ENCODE results near the gene SH3BP5L. TPM values are rescaled to one million over a fixed set of nuclear protein-coding genes. Genes with fewer than 3 reads are reported as not detected.

SH3BP5L gene
- total RNA-seq, 1 donor from 2014 or later = 19.8 TPM

- intact Hi-C loops (cut with DNase I) = no loop called here
- no peak for ATAC-seq (ENCODE audit: poor library complexity)
- no peak for DNase-seq
Observed at GRCh38 chr1:248853663-248854375, 28.1 kb upstream of the SH3BP5L start.

DNA sequence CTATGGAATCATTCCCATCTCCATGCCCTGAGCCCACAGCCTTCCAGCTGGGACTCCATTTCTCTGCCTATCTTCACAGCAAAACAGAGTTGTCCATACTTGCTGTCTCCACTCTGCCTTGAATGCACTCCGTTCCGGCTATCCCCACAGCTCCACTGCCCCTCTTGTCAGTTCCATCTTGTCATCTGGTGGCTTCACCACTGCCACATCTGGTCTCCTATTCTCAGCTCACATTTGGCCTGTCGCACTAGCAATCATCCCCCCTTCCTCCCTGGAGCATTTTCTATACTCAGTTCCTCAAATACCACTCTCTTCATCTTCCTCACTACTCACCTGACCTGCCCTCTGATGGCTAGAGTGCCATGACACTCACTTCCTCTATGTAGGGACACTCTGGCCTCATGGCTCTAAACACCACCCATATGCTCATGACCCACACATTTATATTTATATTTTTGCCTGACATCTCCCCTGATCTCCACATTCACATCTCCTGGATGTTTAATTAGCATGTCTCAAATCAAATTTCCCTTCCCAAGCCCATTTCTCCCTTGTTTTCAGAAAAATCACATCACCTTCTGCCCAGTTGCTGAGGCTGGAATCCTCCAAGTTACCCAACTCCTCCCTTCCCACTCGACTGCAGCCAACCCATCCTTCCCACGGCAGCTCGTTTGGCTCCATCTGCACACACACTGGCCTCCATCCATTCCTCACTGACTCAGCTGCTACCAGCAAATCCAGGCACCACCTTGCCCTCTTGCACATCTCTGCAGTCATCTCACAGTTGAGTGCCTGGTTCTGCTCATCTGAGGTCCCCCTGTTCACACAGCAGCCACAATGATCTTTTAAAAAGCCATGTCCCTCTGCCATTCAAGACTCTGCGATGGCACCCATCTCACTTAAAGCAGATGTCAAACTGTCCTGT, 27.0 kb upstream of the SH3BP5L start:
- no peak for DNase-seq
- ATAC-seq (ENCODE audit: poor library complexity) = no peak
- intact Hi-C loops (cut with DNase I) = no loop called here

DNA sequence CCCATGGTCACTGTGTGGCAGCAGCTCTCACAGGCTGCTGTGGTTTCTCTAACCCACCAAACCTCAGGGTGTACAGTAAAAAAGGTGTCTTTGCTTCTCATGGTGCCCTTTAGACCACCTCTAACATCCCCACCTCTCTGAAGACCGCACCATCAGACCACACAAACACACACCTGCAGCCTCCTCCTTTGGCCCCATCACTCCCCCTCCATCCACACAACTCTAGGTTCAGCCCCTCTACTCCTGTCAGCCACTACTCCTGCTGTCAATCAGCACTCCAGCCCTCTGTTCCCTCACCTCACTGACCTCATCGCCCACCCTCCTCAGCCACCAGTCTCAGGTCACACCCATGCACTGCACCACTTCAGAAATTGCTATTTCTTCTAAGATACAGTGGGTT, 25.7 kb upstream of the SH3BP5L start:
- ATAC-seq (ENCODE audit: poor library complexity) (peak; percentile 4), DNase-seq (no peak)
- intact Hi-C loops (cut with DNase I) = no loop called here

DNA sequence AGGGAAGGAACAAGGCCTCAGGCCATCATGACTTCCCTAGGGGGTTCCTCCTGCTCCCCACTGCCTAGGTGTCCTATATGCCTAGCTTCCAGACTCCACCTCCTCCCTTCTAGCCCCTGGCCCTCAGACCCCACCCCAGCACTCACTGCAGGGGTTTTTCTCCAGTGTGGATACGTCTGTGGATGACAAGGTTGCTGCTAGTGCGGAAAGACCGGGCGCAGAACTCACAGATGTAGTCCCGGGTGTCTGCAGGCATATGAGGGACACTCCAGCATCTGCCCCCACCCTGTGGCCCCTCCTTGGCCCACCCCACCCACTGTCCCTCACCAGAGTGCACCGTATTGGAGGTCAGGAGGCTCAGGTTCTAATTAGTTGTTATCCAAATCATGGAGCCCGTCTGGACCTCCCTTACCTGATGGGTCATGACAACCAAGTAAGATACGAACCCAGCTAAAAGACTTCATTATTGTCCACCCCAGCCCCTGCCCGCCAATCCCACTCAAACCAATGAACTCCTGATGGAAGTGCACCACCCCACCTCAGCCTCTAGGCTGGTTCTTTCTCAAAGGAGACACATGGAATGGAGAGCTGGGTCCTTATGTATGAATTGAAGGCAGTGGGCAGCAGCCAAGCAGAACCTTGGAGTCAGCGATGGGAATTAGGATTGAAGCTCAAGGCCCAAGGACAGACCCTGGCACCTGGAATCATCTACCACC, 25.0 kb upstream of the SH3BP5L start:
- intact Hi-C loops (cut with DNase I) = no loop called here
- DNase-seq (no peak), ATAC-seq (ENCODE audit: poor library complexity) (no peak)

GRCh38 chr1:248850124-248850523, 24.4 kb upstream of the SH3BP5L start:
- ATAC-seq (ENCODE audit: poor library complexity) = no peak
- no peak for DNase-seq
- intact Hi-C loops (cut with DNase I) = no loop called here

- no peak for DNase-seq
- ATAC-seq (ENCODE audit: poor library complexity) = no peak
- intact Hi-C loops (cut with DNase I) = no loop called here
Observed at GRCh38 chr1:248849637-248850036, 23.9 kb upstream of the SH3BP5L start.

DNA sequence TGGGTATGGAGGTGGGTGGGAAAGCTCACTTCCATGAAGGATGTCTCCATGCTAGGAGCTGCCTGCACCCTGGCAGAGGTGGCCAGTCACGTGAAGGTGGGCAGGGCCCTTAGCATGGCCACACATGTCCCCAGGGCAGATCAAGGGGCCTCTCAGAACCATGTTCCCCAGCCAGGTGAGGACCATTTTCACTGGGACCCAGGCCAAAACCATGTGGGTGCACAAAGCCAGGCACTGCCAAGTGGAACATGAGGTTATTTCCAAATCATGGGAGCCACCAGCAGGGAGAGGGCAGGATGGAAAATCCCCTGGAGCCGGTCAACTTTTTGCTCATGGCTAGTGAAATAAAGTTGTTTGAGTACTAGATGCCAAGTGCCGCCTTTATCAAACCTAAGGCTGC, 23.4 kb upstream of the SH3BP5L start:
- DNase-seq (no peak), ATAC-seq (ENCODE audit: poor library complexity) (no peak)
- intact Hi-C loops (cut with DNase I) = no loop called here

GRCh38 chr1:248848602-248849001, 22.9 kb upstream of the SH3BP5L start:
- DNase-seq = no peak
- ATAC-seq (ENCODE audit: poor library complexity) = no peak
- intact Hi-C loops (cut with DNase I) = no loop called here

DNA sequence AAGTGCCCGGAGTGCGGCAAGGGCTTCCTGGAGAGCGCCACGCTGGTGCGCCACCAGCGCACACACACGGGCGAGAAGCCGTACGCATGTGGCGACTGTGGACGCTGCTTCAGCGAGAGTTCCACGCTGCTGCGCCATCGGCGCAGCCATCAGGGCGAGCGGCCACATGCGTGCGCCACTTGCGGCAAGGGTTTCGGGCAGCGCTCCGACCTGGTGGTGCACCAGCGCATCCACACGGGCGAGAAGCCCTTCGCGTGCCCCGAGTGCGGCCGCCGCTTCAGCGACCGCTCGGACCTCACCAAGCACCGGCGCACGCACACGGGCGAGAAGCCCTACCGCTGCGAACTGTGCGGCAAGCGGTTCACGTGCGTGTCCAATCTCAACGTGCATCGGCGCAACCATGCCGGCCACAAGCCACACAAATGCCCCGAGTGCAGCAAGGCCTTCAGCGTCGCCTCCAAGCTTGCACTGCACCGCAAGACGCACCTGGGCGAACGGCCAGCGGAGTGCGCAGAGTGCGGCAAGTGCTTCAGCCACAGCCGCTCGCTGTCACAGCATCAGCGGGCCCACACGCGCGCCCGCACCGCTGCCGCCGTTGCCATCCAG, 22.3 kb upstream of the SH3BP5L start:
- DNase-seq = no peak
- intact Hi-C loops (cut with DNase I) = no loop called here
- ATAC-seq (ENCODE audit: poor library complexity) = no peak

GRCh38 chr1:248847181-248847955, 21.7 kb upstream of the SH3BP5L start:
- intact Hi-C loops (cut with DNase I) = no loop called here
- no peak for DNase-seq
- ATAC-seq (ENCODE audit: poor library complexity) = no peak

GRCh38 chr1:248844526-248844925, 18.8 kb upstream of the SH3BP5L start:
- intact Hi-C loops (cut with DNase I) = no loop called here
- no peak for DNase-seq
- ATAC-seq (ENCODE audit: poor library complexity) = no peak

GRCh38 chr1:248843687-248844086, 18.0 kb upstream of the SH3BP5L start:
- peak; percentile 32 for ATAC-seq (ENCODE audit: poor library complexity)
- DNase-seq = no peak
- intact Hi-C loops (cut with DNase I) = no loop called here

GRCh38 chr1:248842781-248843331, 17.1 kb upstream of the SH3BP5L start:
- DNase-seq (no peak), ATAC-seq (ENCODE audit: poor library complexity) (no peak)
- intact Hi-C loops (cut with DNase I) = no loop called here

DNA sequence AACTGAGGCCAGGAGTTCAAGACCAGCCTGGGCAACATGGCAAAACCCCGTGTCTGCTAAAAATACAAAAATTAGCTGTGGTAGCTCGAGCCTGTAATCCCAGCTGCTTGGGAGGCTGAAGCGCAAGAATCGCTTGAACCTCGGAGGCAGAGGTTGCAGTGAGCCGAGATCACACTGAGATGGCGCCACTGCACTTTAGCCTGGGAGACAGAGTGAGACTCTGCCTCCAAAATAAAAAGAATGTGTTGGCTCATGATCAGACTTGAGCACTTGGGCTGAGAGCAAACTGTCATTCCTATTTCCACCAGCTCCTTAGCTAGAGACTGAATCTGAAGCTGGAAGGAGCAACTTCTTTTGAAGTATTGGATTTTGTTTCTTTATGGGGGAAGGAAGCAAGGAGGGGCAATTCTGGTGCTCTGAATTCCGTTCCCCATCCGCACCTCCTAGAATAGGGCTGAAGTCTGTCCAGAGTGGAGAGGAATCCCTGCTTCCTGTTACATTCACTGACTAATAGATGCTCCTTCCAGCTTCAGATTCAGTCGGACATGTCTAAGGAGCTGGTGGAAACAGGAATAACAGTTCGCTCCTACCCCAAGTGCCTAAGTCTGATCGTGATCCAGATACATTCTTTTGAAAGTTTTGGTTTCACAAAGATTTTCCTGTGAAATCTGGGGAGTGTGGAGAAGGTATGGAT, 16.1 kb upstream of the SH3BP5L start:
- intact Hi-C loops (cut with DNase I) = no loop called here
- peak; percentile 60 for DNase-seq
- ATAC-seq (ENCODE audit: poor library complexity) = no peak

- no peak for ATAC-seq (ENCODE audit: poor library complexity)
- intact Hi-C loops (cut with DNase I) = no loop called here
- DNase-seq = no peak
Observed at GRCh38 chr1:248840946-248841345, 15.2 kb upstream of the SH3BP5L start.

DNA sequence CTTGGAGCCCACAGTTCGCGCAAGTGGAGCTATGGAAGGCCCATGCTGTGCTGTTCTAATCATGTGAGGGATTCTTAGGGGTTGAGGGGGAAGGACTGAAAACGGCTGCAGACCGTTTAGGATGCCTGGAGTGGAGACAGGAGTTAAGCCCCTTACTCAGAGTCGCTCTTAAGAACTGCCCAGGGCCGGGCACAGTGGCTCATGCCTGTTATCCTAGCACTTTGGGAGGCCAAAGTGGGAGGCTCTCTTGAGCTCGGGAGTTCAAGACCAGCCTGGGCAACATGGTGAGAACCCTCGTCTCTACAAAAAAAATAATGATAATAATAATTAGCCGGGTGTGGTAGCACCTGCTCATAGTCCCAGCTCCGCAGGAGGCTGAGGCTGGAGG, 13.4 kb upstream of the SH3BP5L start:
- no peak for ATAC-seq (ENCODE audit: poor library complexity)
- no peak for DNase-seq
- intact Hi-C loops (cut with DNase I) = loop anchor here (2.0 kb wide), 1 partner anchor 20 kb away; the partner anchor contains the start of gene ZNF692

GRCh38 chr1:248838357-248839167, 12.8 kb upstream of the SH3BP5L start:
- ATAC-seq (ENCODE audit: poor library complexity) (peak; percentile 91), DNase-seq (peak; percentile 96)
- intact Hi-C loops (cut with DNase I) = loop anchor here (2.0 kb wide), 1 partner anchor 20 kb away; the partner anchor contains the start of gene ZNF692
